ENCODE data around the gene PRICKLE4.

PRICKLE4 gene

GRCh38 chr6:41789390-41789724, 8.8 kb downstream of the PRICKLE4 start:
- 90% methylated on average over 2 of the region's 3 CpGs for WGBS

DNA sequence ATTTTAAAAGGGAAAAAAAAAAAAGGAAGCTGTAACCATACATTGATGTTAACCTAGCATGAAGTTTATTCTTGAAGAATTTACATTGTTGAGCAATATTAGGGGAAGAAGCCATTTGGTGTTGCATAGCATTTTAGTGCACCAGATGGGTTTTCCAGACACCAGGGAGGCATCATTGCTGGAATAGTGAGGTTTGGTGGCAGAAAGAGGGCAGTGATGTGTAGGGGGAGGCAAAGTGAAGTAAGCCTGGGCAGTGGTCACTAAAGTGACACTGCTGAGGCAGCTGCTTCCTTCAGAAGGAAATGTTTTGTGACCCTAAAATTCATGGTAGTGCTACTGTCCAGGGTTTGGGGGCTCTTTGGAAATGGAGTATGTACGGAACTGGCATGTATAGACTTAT, 9.5 kb downstream of the PRICKLE4 start:
- peaks cover 18% of the 10 kb centered on the region for H3K4me1 ChIP-seq (ENCODE audit: control insufficient read depth, insufficient read depth, low read depth, low read length)
- peaks cover 16% of the 10 kb centered on the region for H3K79me1 ChIP-seq (replicated peaks; ENCODE audit: low read length, poor library complexity, severe bottlenecking)
- no peak overlapping the region for H3K4ac ChIP-seq (ENCODE audit: low read depth in 1 of 2, low read length in 2 of 2)
- no peak overlapping the region for H2BK5ac ChIP-seq (ENCODE audit: low read depth, low read length, poor library complexity, severe bottlenecking)
- H3K27ac ChIP-seq (ENCODE audit: low read length, poor library complexity, severe bottlenecking) = no peak overlapping the region
- no peak overlapping the region for H2BK12ac ChIP-seq (ENCODE audit: low read length in 2 of 2)
- H3K4me2 ChIP-seq (ENCODE audit: low read length, poor library complexity, severe bottlenecking) = no peak overlapping the region
- no peaks in the 10 kb centered on the region for H3K27me3 ChIP-seq (ENCODE audit: control insufficient read depth in 1 of 2, insufficient read depth in 1 of 2, low read length in 2 of 2)
- no peak overlapping the region for H3K14ac ChIP-seq (ENCODE audit: low read length in 2 of 2)
- no peak overlapping the region for H2AFZ ChIP-seq (ENCODE audit: low read depth, low read length)
- 96% methylated on average over 1 of the region's 1 CpG for WGBS
- DNase-seq = no peak
- H4K8ac ChIP-seq (ENCODE audit: low read length) = no peak overlapping the region
- no peak overlapping the region for H3K23ac ChIP-seq (ENCODE audit: low read length in 2 of 2)
- H2BK120ac ChIP-seq (ENCODE audit: low read depth, low read length) = no peak overlapping the region
- no peak overlapping the region for H4K91ac ChIP-seq (ENCODE audit: low read length)
- no peak overlapping the region for H2AK5ac ChIP-seq (ENCODE audit: low read length, severe bottlenecking)
- H3K36me3 ChIP-seq (ENCODE audit: control insufficient read depth in 1 of 2, insufficient read depth in 2 of 2, low read depth in 1 of 2, low read length in 2 of 2) = peaks cover 8 to 43% of the 10 kb centered on the region in 2 experiments
- H3K9me3 ChIP-seq (ENCODE audit: control insufficient read depth, low read length) = no peaks in the 10 kb centered on the region
- no peak overlapping the region for H3K4me3 ChIP-seq (ENCODE audit: insufficient read depth in 1 of 2, low read depth in 1 of 2, low read length in 2 of 2)
- H3K18ac ChIP-seq (ENCODE audit: low read depth in 1 of 2, low read length in 2 of 2) = no peak overlapping the region
- no peak overlapping the region for H2BK15ac ChIP-seq (ENCODE audit: low read depth, poor library complexity, severe bottlenecking)
- H3K9ac ChIP-seq (ENCODE audit: low read length) = peak overlapping the region; percentile 5

More at GRCh38 chr6:41789390-41789724, 8.8 kb downstream of the PRICKLE4 start:
- H3K9me3 ChIP-seq (ENCODE audit: control insufficient read depth, low read length) = no peaks in the 10 kb centered on the region
- no peak overlapping the region for H2BK120ac ChIP-seq (ENCODE audit: low read depth, low read length)
- no peak overlapping the region for H3K18ac ChIP-seq (ENCODE audit: low read depth in 1 of 2, low read length in 2 of 2)
- H3K23ac ChIP-seq (ENCODE audit: low read length in 2 of 2) = no peak overlapping the region
- H3K4ac ChIP-seq (ENCODE audit: low read depth in 1 of 2, low read length in 2 of 2) = no peak overlapping the region
- H2AK5ac ChIP-seq (ENCODE audit: low read length, severe bottlenecking) = no peak overlapping the region
- H2AFZ ChIP-seq (ENCODE audit: low read depth, low read length) = no peak overlapping the region
- H3K27me3 ChIP-seq (ENCODE audit: control insufficient read depth in 1 of 2, insufficient read depth in 1 of 2, low read length in 2 of 2) = no peaks in the 10 kb centered on the region
- H2BK5ac ChIP-seq (ENCODE audit: low read depth, low read length, poor library complexity, severe bottlenecking) = no peak overlapping the region
- H3K36me3 ChIP-seq (ENCODE audit: control insufficient read depth in 1 of 2, insufficient read depth in 2 of 2, low read depth in 1 of 2, low read length in 2 of 2) = peaks cover 6 to 39% of the 10 kb centered on the region in 2 experiments
- no peak overlapping the region for H3K4me2 ChIP-seq (ENCODE audit: low read length, poor library complexity, severe bottlenecking)
- no peak overlapping the region for H2BK12ac ChIP-seq (ENCODE audit: low read length in 2 of 2)
- no peak for DNase-seq
- no peak overlapping the region for H3K4me3 ChIP-seq (ENCODE audit: insufficient read depth in 1 of 2, low read depth in 1 of 2, low read length in 2 of 2)
- H3K14ac ChIP-seq (ENCODE audit: low read length in 2 of 2) = no peak overlapping the region
- H4K91ac ChIP-seq (ENCODE audit: low read length) = no peak overlapping the region
- H3K9ac ChIP-seq (ENCODE audit: low read length) = no peak overlapping the region
- H3K79me1 ChIP-seq (replicated peaks; ENCODE audit: low read length, poor library complexity, severe bottlenecking) = peaks cover 16% of the 10 kb centered on the region
- no peak overlapping the region for H3K27ac ChIP-seq (ENCODE audit: low read length, poor library complexity, severe bottlenecking)
- no peak overlapping the region for H4K8ac ChIP-seq (ENCODE audit: low read length)
- H2BK15ac ChIP-seq (ENCODE audit: low read depth, poor library complexity, severe bottlenecking) = no peak overlapping the region
- H3K4me1 ChIP-seq (ENCODE audit: control insufficient read depth, insufficient read depth, low read depth, low read length) = peaks cover 18% of the 10 kb centered on the region

- H3K36me3 ChIP-seq (ENCODE audit: control insufficient read depth in 1 of 2, insufficient read depth in 2 of 2, low read depth in 1 of 2, low read length in 2 of 2) = peaks cover 10 to 55% of the 10 kb centered on the region in 2 experiments
- no peak overlapping the region for H2AK5ac ChIP-seq (ENCODE audit: low read length, severe bottlenecking)
- peaks cover 11% of the 10 kb centered on the region for H3K4me1 ChIP-seq (ENCODE audit: control insufficient read depth, insufficient read depth, low read depth, low read length)
- H3K4me2 ChIP-seq (ENCODE audit: low read length, poor library complexity, severe bottlenecking) = no peak overlapping the region
- H2AFZ ChIP-seq (ENCODE audit: low read depth, low read length) = no peak overlapping the region
- no peak overlapping the region for H3K4me3 ChIP-seq (ENCODE audit: insufficient read depth in 1 of 2, low read depth in 1 of 2, low read length in 2 of 2)
- no peak overlapping the region for H2BK12ac ChIP-seq (ENCODE audit: low read length in 2 of 2)
- no peak for DNase-seq
- no peak overlapping the region for H2BK15ac ChIP-seq (ENCODE audit: low read depth, poor library complexity, severe bottlenecking)
- no peak overlapping the region for H4K91ac ChIP-seq (ENCODE audit: low read length)
- H3K9me3 ChIP-seq (ENCODE audit: control insufficient read depth, low read length) = no peaks in the 10 kb centered on the region
- H3K18ac ChIP-seq (ENCODE audit: low read depth in 1 of 2, low read length in 2 of 2) = no peak overlapping the region
- no peak overlapping the region for H3K4ac ChIP-seq (ENCODE audit: low read depth in 1 of 2, low read length in 2 of 2)
- no peak overlapping the region for H3K27ac ChIP-seq (ENCODE audit: low read length, poor library complexity, severe bottlenecking)
- H3K9ac ChIP-seq (ENCODE audit: low read length) = no peak overlapping the region
- H3K14ac ChIP-seq (ENCODE audit: low read length in 2 of 2) = no peak overlapping the region
- no peak overlapping the region for H4K8ac ChIP-seq (ENCODE audit: low read length)
- no peak overlapping the region for H2BK5ac ChIP-seq (ENCODE audit: low read depth, low read length, poor library complexity, severe bottlenecking)
- WGBS = 100% methylated on average over 1 of the region's 1 CpG
- peaks cover 15% of the 10 kb centered on the region for H3K79me1 ChIP-seq (replicated peaks; ENCODE audit: low read length, poor library complexity, severe bottlenecking)
- H3K23ac ChIP-seq (ENCODE audit: low read length in 2 of 2) = no peak overlapping the region
- H3K27me3 ChIP-seq (ENCODE audit: control insufficient read depth in 1 of 2, insufficient read depth in 1 of 2, low read length in 2 of 2) = no peaks in the 10 kb centered on the region
- no peak overlapping the region for H2BK120ac ChIP-seq (ENCODE audit: low read depth, low read length)
Observed at GRCh38 chr6:41791305-41791704, 10.7 kb downstream of the PRICKLE4 start.

DNA sequence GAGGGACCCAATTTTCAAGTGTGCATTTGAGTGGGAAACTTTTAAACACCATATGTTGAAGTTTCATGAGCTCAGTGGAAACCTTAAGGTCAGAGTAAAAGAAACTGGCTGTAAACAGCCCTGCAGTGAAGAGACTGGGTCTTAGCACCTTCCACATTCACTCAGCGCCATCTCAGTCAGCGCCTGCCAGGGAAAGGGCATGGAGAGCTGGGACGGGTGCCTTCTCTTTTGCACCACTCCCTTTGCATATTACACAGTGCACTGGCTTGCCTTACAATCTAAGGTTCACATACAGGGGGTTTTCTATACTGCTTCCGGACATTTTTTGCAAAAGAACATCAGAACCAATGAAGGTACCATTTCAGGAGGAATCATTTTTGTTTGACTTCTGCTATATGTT, 11.4 kb downstream of the PRICKLE4 start:
- Histone ChIP-seq H2BK12ac (ENCODE audit: low read length in 2 of 2) (no peak overlapping the region), H3K18ac (ENCODE audit: low read depth in 1 of 2, low read length in 2 of 2) (no peak overlapping the region), H3K4me2 (ENCODE audit: low read length, poor library complexity, severe bottlenecking) (no peak overlapping the region), H2AFZ (ENCODE audit: low read depth, low read length) (no peak overlapping the region), H3K14ac (ENCODE audit: low read length in 2 of 2) (no peak overlapping the region), H3K9me3 (ENCODE audit: control insufficient read depth, low read length) (no peaks in the 10 kb centered on the region), H3K79me1 (replicated peaks; ENCODE audit: low read length, poor library complexity, severe bottlenecking) (peaks cover 15% of the 10 kb centered on the region), H3K4ac (ENCODE audit: low read depth in 1 of 2, low read length in 2 of 2) (no peak overlapping the region), H3K23ac (ENCODE audit: low read length in 2 of 2) (no peak overlapping the region), H2BK120ac (ENCODE audit: low read depth, low read length) (no peak overlapping the region), H2AK5ac (ENCODE audit: low read length, severe bottlenecking) (no peak overlapping the region), H2BK5ac (ENCODE audit: low read depth, low read length, poor library complexity, severe bottlenecking) (no peak overlapping the region), H4K91ac (ENCODE audit: low read length) (no peak overlapping the region), H2BK15ac (ENCODE audit: low read depth, poor library complexity, severe bottlenecking) (no peak overlapping the region), H3K27ac (ENCODE audit: low read length, poor library complexity, severe bottlenecking) (no peak overlapping the region), H3K4me3 (ENCODE audit: insufficient read depth in 1 of 2, low read depth in 1 of 2, low read length in 2 of 2) (no peak overlapping the region), H3K9ac (ENCODE audit: low read length) (no peak overlapping the region), H3K36me3 (ENCODE audit: control insufficient read depth in 1 of 2, insufficient read depth in 2 of 2, low read depth in 1 of 2, low read length in 2 of 2) (peaks cover 10 to 60% of the 10 kb centered on the region in 2 experiments), H3K4me1 (ENCODE audit: control insufficient read depth, insufficient read depth, low read depth, low read length) (peaks cover 11% of the 10 kb centered on the region), H4K8ac (ENCODE audit: low read length) (no peak overlapping the region), H3K27me3 (ENCODE audit: control insufficient read depth in 1 of 2, insufficient read depth in 1 of 2, low read length in 2 of 2) (no peaks in the 10 kb centered on the region)
- no peak for DNase-seq
- WGBS = 97% methylated on average over 4 of the region's 4 CpGs
